ENCODE data around the gene ZFYVE16.
"Not testable (repeated sequence)": the region's sequence is repeated elsewhere in the genome, so short reads cannot be mapped to it uniquely, and the experiment has no call there.

- TF ChIP-seq CTCF (conservative IDR thresholded peaks at IDR 0.05; ENCODE audit: low read depth, low read length); EZH2 (IDR thresholded peaks at IDR 0.05; ENCODE audit: borderline replicate concordance, low read depth, low read length, poor library complexity, severe bottlenecking): not testable (repeated sequence)
Measured at GRCh38 chr5:80493443-80493842, 85.6 kb downstream of the ZFYVE16 start.
